OCI-LY1 (cell line): Measurements from ENCODE around the gene UST.

ENCODE experiments used
- H2AFZ ChIP-seq: fragments of 200-600 bp; sonication (generic), shearing (Covaris generic); 2 replicates; pipeline ENCODE4 v1.6.0; 2014; ENCODE audit warnings: antibody characterized with exemption, mild to moderate bottlenecking, low read length
- H3F3A ChIP-seq: fragments of 200-600 bp; sonication (generic), shearing (Covaris generic); 2 replicates; pipeline ENCODE4 v1.6.0; 2014; ENCODE audit warnings: mild to moderate bottlenecking, antibody characterized with exemption, low read length, moderate library complexity; ENCODE audit not compliant: insufficient read depth
- H3K27ac ChIP-seq: fragments of 200-600 bp; sonication (generic); 2 replicates; pipeline ENCODE4 v1.5.1; 2014; ENCODE audit warnings: low read length, mixed run types, mild to moderate bottlenecking, low read depth; ENCODE audit not compliant: poor library complexity, severe bottlenecking
- H3K27me3 ChIP-seq: fragments of 200-600 bp; sonication (generic); 2 replicates; pipeline ENCODE4 v1.6.0; 2014; ENCODE audit warnings: antibody characterized with exemption, mild to moderate bottlenecking, low read length, moderate library complexity; ENCODE audit not compliant: insufficient read depth
- H3K36me3 ChIP-seq: fragments of 200-600 bp; sonication (generic); 2 replicates; pipeline ENCODE4 v1.6.1; 2014; ENCODE audit warnings: mild to moderate bottlenecking, antibody characterized with exemption, low read length, moderate library complexity, mixed read lengths; ENCODE audit not compliant: insufficient read depth
- H3K4me1 ChIP-seq: fragments of 200-600 bp; sonication (generic); 2 replicates; pipeline ENCODE4 v1.5.1; 2014; ENCODE audit warnings: mild to moderate bottlenecking, low read length, moderate library complexity; ENCODE audit not compliant: insufficient read depth, severe bottlenecking
- H3K4me2 ChIP-seq: fragments of 200-600 bp; sonication (generic), shearing (Covaris generic); 2 replicates; pipeline ENCODE4 v1.6.1; 2014; ENCODE audit warnings: low read length
- H3K4me3 ChIP-seq: fragments of 200-600 bp; sonication (generic); 2 replicates; pipeline ENCODE4 v1.5.1; 2014; ENCODE audit warnings: low read length, low read depth, mild to moderate bottlenecking, mixed read lengths; ENCODE audit not compliant: poor library complexity, severe bottlenecking
- H3K79me2 ChIP-seq: fragments of 200-600 bp; shearing (Covaris generic); 2 replicates; pipeline ENCODE4 v1.6.1; 2016; ENCODE audit warnings: mixed run types, low read length, mixed read lengths; ENCODE audit not compliant: insufficient read depth
- H3K9ac ChIP-seq: fragments of 200-600 bp; sonication (generic), shearing (Covaris generic); 2 replicates; pipeline ENCODE4 v1.6.1; 2014; ENCODE audit warnings: mild to moderate bottlenecking, low read length, mixed read lengths
- H3K9me2 ChIP-seq: fragments of 200-600 bp; sonication (generic), shearing (Covaris generic); 2 replicates; pipeline ENCODE4 v1.6.1; 2014; ENCODE audit warnings: low read depth, mild to moderate bottlenecking, low read length, mixed read lengths
- H3K9me3 ChIP-seq: fragments of 200-600 bp; shearing (Covaris generic); 2 replicates; pipeline ENCODE4 v1.6.1; 2014; ENCODE audit warnings: low read length, mixed read lengths
- H4K20me1 ChIP-seq: fragments of 200-600 bp; sonication (generic), shearing (Covaris generic); 2 replicates; pipeline ENCODE4 v1.6.0; 2016; ENCODE audit warnings: mild to moderate bottlenecking, low read length; ENCODE audit not compliant: insufficient read depth
- EZH2 ChIP-seq: fragments of 200-600 bp; sonication (generic), shearing (Covaris generic); IDR thresholded peaks from 2 replicates; pipeline ENCODE4 v1.8.0; 2017; ENCODE audit warnings: borderline replicate concordance, mixed run types, mild to moderate bottlenecking, antibody characterized with exemption, low read length, moderate library complexity, mixed read lengths
- TF ChIP-seq, protein P1 (sequence below): fragments of 200-600 bp; sonication (generic), shearing (Covaris generic); IDR thresholded peaks from 2 replicates; pipeline ENCODE4 v1.5.1; 2017; ENCODE audit warnings: mild to moderate bottlenecking, antibody characterized with exemption, low read length, moderate library complexity, mixed read lengths

Gene UST

GRCh38 chr6:148747145-148747470 lies 278 bp downstream of the UST start:
- Histone ChIP-seq H3K9me2 (no peaks in the 10 kb centered on the region), H4K20me1 (no peaks in the 10 kb centered on the region), H3K4me1 (peaks cover 5% of the 10 kb centered on the region), H3K79me2 (no peaks in the 10 kb centered on the region), H2AFZ (no peak overlapping the region), H3K4me2 (no peak overlapping the region), H3K4me3 (no peak overlapping the region), H3K9ac (no peak overlapping the region), H3K27ac (no peak overlapping the region), H3F3A (no peaks in the 10 kb centered on the region), H3K9me3 (no peaks in the 10 kb centered on the region), H3K27me3 (no peaks in the 10 kb centered on the region), H3K36me3 (no peaks in the 10 kb centered on the region)
- TF ChIP-seq, protein P1, sequence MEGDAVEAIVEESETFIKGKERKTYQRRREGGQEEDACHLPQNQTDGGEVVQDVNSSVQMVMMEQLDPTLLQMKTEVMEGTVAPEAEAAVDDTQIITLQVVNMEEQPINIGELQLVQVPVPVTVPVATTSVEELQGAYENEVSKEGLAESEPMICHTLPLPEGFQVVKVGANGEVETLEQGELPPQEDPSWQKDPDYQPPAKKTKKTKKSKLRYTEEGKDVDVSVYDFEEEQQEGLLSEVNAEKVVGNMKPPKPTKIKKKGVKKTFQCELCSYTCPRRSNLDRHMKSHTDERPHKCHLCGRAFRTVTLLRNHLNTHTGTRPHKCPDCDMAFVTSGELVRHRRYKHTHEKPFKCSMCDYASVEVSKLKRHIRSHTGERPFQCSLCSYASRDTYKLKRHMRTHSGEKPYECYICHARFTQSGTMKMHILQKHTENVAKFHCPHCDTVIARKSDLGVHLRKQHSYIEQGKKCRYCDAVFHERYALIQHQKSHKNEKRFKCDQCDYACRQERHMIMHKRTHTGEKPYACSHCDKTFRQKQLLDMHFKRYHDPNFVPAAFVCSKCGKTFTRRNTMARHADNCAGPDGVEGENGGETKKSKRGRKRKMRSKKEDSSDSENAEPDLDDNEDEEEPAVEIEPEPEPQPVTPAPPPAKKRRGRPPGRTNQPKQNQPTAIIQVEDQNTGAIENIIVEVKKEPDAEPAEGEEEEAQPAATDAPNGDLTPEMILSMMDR, result no peak
- no peak for TF ChIP-seq EZH2

DNA sequence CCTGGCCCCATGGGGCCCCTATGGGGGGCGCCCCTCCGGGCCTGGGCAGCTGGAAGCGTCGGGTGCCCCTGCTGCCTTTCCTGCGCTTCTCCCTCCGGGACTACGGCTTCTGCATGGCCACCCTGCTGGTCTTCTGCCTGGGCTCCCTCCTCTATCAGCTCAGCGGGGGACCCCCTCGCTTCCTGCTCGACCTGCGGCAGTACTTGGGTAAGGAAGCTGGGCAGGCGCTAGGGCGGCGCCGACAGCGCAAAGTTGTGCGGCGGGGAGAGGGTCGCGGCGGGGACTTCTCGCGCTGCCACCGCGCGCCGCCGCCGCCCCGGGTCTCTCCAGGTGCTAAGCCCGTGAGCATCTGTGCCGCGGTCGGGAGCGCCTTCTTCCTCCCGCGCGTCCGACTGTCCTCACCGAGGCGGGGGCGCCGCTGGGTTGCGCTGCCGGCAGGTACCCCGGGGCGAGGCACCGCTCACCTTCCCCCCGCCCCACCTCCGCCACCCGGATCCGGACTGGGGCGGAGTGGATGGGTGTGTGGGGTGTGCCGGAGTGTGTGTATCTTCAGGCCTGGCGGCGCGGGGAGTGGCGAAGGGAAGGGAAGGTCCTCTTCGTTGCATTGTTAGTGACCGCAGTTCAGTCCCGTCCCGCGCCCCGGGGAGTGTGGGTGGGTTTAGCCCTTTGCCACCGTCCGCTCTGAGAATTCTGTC lies 788 bp downstream of the UST start:
- no peak overlapping the region for H3K4me3 ChIP-seq
- H3K4me1 ChIP-seq, result peaks cover 5% of the 10 kb centered on the region
- no peaks in the 10 kb centered on the region for H3F3A ChIP-seq
- H2AFZ ChIP-seq, result no peak overlapping the region
- H3K4me2 ChIP-seq, result no peak overlapping the region
- no peaks in the 10 kb centered on the region for H3K9me2 ChIP-seq
- no peak for TF ChIP-seq EZH2
- TF ChIP-seq, protein P1, result no peak
- no peaks in the 10 kb centered on the region for H3K79me2 ChIP-seq
- no peak overlapping the region for H3K9ac ChIP-seq
- H3K9me3 ChIP-seq, result no peaks in the 10 kb centered on the region
- H4K20me1 ChIP-seq, result no peaks in the 10 kb centered on the region
- H3K27me3 ChIP-seq, result no peaks in the 10 kb centered on the region
- H3K36me3 ChIP-seq, result no peaks in the 10 kb centered on the region
- no peak overlapping the region for H3K27ac ChIP-seq

- H3K4me2 ChIP-seq, result no peak overlapping the region
- no peaks in the 10 kb centered on the region for H3K36me3 ChIP-seq
- H3K79me2 ChIP-seq, result no peaks in the 10 kb centered on the region
- H3K4me3 ChIP-seq, result no peak overlapping the region
- TF ChIP-seq, protein P1, result no peak
- no peak for TF ChIP-seq EZH2
- no peaks in the 10 kb centered on the region for H3K27me3 ChIP-seq
- H3F3A ChIP-seq, result no peaks in the 10 kb centered on the region
- H3K9ac ChIP-seq, result no peak overlapping the region
- H3K9me3 ChIP-seq, result no peaks in the 10 kb centered on the region
- H3K27ac ChIP-seq, result no peak overlapping the region
- peaks cover 5% of the 10 kb centered on the region for H3K4me1 ChIP-seq
- H4K20me1 ChIP-seq, result no peaks in the 10 kb centered on the region
- no peaks in the 10 kb centered on the region for H3K9me2 ChIP-seq
- no peak overlapping the region for H2AFZ ChIP-seq
Observed at GRCh38 chr6:148749674-148750073, 2.8 kb downstream of the UST start.
